ENCODE data around the gene PLOD1. TPM values are rescaled to one million over a fixed set of nuclear protein-coding genes. Genes with fewer than 3 reads are reported as not detected.
"Not testable (repeated sequence)": the region's sequence is repeated elsewhere in the genome, so short reads cannot be mapped to it uniquely, and the experiment has no call there.

PLOD1 gene
- total RNA-seq, 2 experiments from 2014 or later, result 15.7 to 16.5 TPM

GRCh38 chr1:12006167-12006921, 71.8 kb downstream of the PLOD1 start:
- Mint-ChIP-seq H3K4me1 (peaks cover 35% of the 10 kb centered on the region), H3K9me3 (no peaks in the 10 kb centered on the region), H3K27ac (no peak overlapping the region), H3K36me3 (ENCODE audit: low read depth) (peaks cover 92% of the 10 kb centered on the region), H3K27me3 (no peaks in the 10 kb centered on the region), H3K4me3 (no peak overlapping the region)
- ChIA-PET POLR2A (interaction anchor here (1.0 to 3.8 kb wide), 3 partner anchors 12 to 98 kb away, joined by 3 to 30 read pairs (median 4); no protein-coding TSS in a partner anchor), CTCF (interaction anchor here (0.6 kb wide), 1 partner anchor 140 kb away, joined by 4 read pairs; no protein-coding TSS in a partner anchor)
- no peak for DNase-seq

- H3K27me3 Mint-ChIP-seq, result no peaks in the 10 kb centered on the region
- H3K9me3 Mint-ChIP-seq, result no peaks in the 10 kb centered on the region
- ChIA-PET POLR2A (interaction anchor here (0.9 kb wide), 1 partner anchor 99 kb away, joined by 3 read pairs; no protein-coding TSS in a partner anchor), CTCF (no interaction called here)
- H3K27ac Mint-ChIP-seq, result no peak overlapping the region
- H3K4me3 Mint-ChIP-seq, result no peak overlapping the region
- no peak for DNase-seq
- H3K4me1 Mint-ChIP-seq, result peaks cover 38% of the 10 kb centered on the region
- H3K36me3 Mint-ChIP-seq (ENCODE audit: low read depth), result peaks cover 92% of the 10 kb centered on the region
Measured at GRCh38 chr1:12007204-12007603, 72.7 kb downstream of the PLOD1 start.

- peaks cover 48% of the 10 kb centered on the region for H3K4me1 Mint-ChIP-seq
Measured at GRCh38 chr1:12008355-12008754, 73.8 kb downstream of the PLOD1 start.

GRCh38 chr1:12009318-12009947, 74.9 kb downstream of the PLOD1 start:
- Mint-ChIP-seq H3K4me3 (no peak overlapping the region), H3K36me3 (ENCODE audit: low read depth) (peaks cover 87% of the 10 kb centered on the region), H3K27me3 (no peaks in the 10 kb centered on the region), H3K27ac (no peak overlapping the region), H3K4me1 (peaks cover 55% of the 10 kb centered on the region), H3K9me3 (no peaks in the 10 kb centered on the region)
- DNase-seq, result no peak
- ChIA-PET POLR2A (interaction anchor here (1.8 to 6.5 kb wide), 2 partner anchors 9 to 101 kb away, joined by 4 to 66 read pairs; no protein-coding TSS in a partner anchor), CTCF (interaction anchor here (0.6 to 1.9 kb wide), 2 partner anchors 9 to 263 kb away, joined by 3 to 6 read pairs; partner anchors contain the start of gene MIIP)

More at GRCh38 chr1:12008355-12008754, 73.8 kb downstream of the PLOD1 start:
- H3K27me3 Mint-ChIP-seq, H3K27ac Mint-ChIP-seq, H3K9me3 Mint-ChIP-seq, CTCF ChIA-PET, DNase-seq, H3K4me3 Mint-ChIP-seq, POLR2A ChIA-PET: not testable (repeated sequence)
- H3K36me3 Mint-ChIP-seq (ENCODE audit: low read depth), result peaks cover 92% of the 10 kb centered on the region

- peaks cover 52% of the 10 kb centered on the region for H3K4me1 Mint-ChIP-seq
- H3K36me3 Mint-ChIP-seq (ENCODE audit: low read depth), result peaks cover 75% of the 10 kb centered on the region
- H3K27me3 Mint-ChIP-seq, result no peaks in the 10 kb centered on the region
- H3K27ac Mint-ChIP-seq, result peak overlapping the region; percentile 95
- H3K9me3 Mint-ChIP-seq, result no peaks in the 10 kb centered on the region
- ChIA-PET POLR2A (interaction anchor here (0.8 to 6.5 kb wide), 4 partner anchors 8 to 102 kb away, joined by 3 to 66 read pairs (median 4); partner anchors contain the start of gene MFN2), CTCF (interaction anchor here (1.4 to 1.9 kb wide), 2 partner anchors 8 to 12 kb away, joined by 3 to 6 read pairs; partner anchors contain the start of gene MIIP)
- DNase-seq, result no peak
- no peak overlapping the region for H3K4me3 Mint-ChIP-seq
Measured at GRCh38 chr1:12010746-12011570, 76.4 kb downstream of the PLOD1 start.

- CTCF ChIA-PET, result interaction anchor here (1.4 kb wide), 1 partner anchor 13 kb away, joined by 3 read pairs; no protein-coding TSS in a partner anchor
- Mint-ChIP-seq H3K9me3 (no peaks in the 10 kb centered on the region), H3K4me3 (no peak overlapping the region), H3K36me3 (ENCODE audit: low read depth) (peaks cover 68% of the 10 kb centered on the region), H3K27ac (peak overlapping the region; percentile 95), H3K27me3 (no peaks in the 10 kb centered on the region), H3K4me1 (peaks cover 57% of the 10 kb centered on the region)
- no peak for DNase-seq
- POLR2A ChIA-PET, result interaction anchor here (0.6 to 6.5 kb wide), 2 partner anchors 52 to 103 kb away, joined by 3 to 66 read pairs; no protein-coding TSS in a partner anchor
Measured at GRCh38 chr1:12011998-12012397, 77.5 kb downstream of the PLOD1 start.

DNA sequence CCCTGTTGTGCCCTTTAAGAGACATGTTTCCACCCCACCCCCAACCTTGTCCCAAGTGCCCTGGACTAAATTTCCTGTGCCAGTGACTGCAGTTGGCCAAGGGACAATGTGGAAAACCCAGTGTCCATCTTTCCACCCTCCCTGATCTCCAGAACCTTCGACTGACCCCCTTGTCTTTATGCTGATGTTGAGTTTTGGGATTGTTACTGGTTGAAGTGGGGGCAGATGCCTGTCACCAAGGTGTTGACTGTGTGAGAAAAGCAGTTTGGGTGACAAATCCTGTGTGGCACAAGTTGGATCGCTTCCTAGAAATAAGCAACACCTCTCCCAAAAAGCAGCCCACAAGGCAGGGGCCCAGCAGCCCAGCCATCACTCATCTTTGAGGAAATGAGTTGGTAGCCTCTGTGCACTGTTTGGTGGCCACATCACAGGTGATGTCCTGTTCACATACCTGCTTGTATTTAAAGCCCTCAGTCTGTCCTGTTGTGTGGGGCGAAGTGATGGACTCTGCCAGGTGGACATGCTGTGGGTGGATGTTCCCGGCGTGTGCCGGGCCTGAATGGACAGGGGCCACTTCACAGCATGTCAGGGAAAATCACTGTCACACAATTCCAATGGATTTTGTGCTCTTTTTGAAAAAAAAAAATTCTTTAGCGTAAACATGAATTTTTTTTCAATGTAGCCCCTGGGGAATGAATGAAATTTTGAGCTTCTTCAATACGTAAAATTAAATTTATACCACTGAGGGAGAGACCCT, 78.2 kb downstream of the PLOD1 start:
- H3K4me3 Mint-ChIP-seq, result no peak overlapping the region
- H3K4me1 Mint-ChIP-seq, result peaks cover 58% of the 10 kb centered on the region
- peak; percentile 38 for DNase-seq
- H3K27me3 Mint-ChIP-seq, result no peaks in the 10 kb centered on the region
- no peaks in the 10 kb centered on the region for H3K9me3 Mint-ChIP-seq
- ChIA-PET CTCF (interaction anchor here (1.4 kb wide), 1 partner anchor 14 kb away, joined by 3 read pairs; no protein-coding TSS in a partner anchor), POLR2A (interaction anchor here (0.6 to 6.5 kb wide), 6 partner anchors 9 to 605 kb away, joined by 3 to 66 read pairs (median 3); partner anchors contain the start of genes DHRS3 and MFN2)
- peaks cover 61% of the 10 kb centered on the region for H3K36me3 Mint-ChIP-seq (ENCODE audit: low read depth)
- H3K27ac Mint-ChIP-seq, result peak overlapping the region; percentile 95

- peak; percentile 46 for DNase-seq
- H3K4me3 Mint-ChIP-seq, result peak overlapping the region; percentile 25
- ChIA-PET CTCF (no interaction called here), POLR2A (interaction anchor here (6.5 kb wide), 1 partner anchor 105 kb away, joined by 66 read pairs; no protein-coding TSS in a partner anchor)
- no peaks in the 10 kb centered on the region for H3K9me3 Mint-ChIP-seq
- peaks cover 65% of the 10 kb centered on the region for H3K4me1 Mint-ChIP-seq
- peaks cover 53% of the 10 kb centered on the region for H3K36me3 Mint-ChIP-seq (ENCODE audit: low read depth)
- peak overlapping the region; percentile 95 for H3K27ac Mint-ChIP-seq
- H3K27me3 Mint-ChIP-seq, result no peaks in the 10 kb centered on the region
Measured at GRCh38 chr1:12014141-12014991, 79.8 kb downstream of the PLOD1 start.

DNA sequence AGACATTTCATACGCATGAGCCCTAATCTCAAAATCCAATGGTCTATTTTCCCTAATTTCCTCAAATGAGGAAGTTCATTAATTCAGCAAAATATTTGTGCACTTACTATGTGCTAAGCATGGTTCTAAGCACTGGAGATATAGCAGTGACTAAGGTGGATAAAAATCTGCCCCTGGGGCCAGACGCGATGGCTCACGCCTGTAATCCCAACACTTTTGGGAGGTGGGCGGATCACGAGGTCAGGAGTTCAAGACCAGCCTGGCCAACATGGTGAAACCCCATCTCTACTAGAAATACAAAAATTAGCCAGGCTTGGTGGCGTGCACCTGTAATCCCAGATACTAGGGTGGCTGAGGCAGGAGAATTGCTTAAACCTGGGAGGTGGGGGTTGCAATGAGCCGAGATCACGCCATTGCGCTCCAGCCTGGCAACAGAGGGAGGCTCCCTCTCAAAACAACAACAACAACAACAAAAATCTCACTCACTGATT, 80.5 kb downstream of the PLOD1 start:
- peak overlapping the region; percentile 95 for H3K27ac Mint-ChIP-seq
- POLR2A ChIA-PET, result interaction anchor here (6.5 kb wide), 1 partner anchor 106 kb away, joined by 66 read pairs; no protein-coding TSS in a partner anchor

GRCh38 chr1:12015499-12015898, 81.0 kb downstream of the PLOD1 start:
- ChIA-PET POLR2A (interaction anchor here (0.9 to 6.9 kb wide), 2 partner anchors 41 to 106 kb away, joined by 3 to 124 read pairs; no protein-coding TSS in a partner anchor), CTCF (no interaction called here)
- no peak overlapping the region for H3K4me3 Mint-ChIP-seq
- no peaks in the 10 kb centered on the region for H3K27me3 Mint-ChIP-seq
- H3K4me1 Mint-ChIP-seq, result peaks cover 67% of the 10 kb centered on the region
- peaks cover 50% of the 10 kb centered on the region for H3K36me3 Mint-ChIP-seq (ENCODE audit: low read depth)
- H3K9me3 Mint-ChIP-seq, result no peaks in the 10 kb centered on the region
- peak overlapping the region; percentile 95 for H3K27ac Mint-ChIP-seq
- DNase-seq, result no peak

More for the DNA sequence above, 80.5 kb downstream of the PLOD1 start:
- H3K36me3 Mint-ChIP-seq (ENCODE audit: low read depth), result peaks cover 50% of the 10 kb centered on the region
- CTCF ChIA-PET, result no interaction called here
- no peaks in the 10 kb centered on the region for H3K9me3 Mint-ChIP-seq
- H3K4me1 Mint-ChIP-seq, result peaks cover 65% of the 10 kb centered on the region
- no peak overlapping the region for H3K4me3 Mint-ChIP-seq
- no peak for DNase-seq
- H3K27me3 Mint-ChIP-seq, result no peaks in the 10 kb centered on the region

- no peak overlapping the region for H3K4me3 Mint-ChIP-seq
- no peak for DNase-seq
- peak overlapping the region; percentile 73 for H3K27ac Mint-ChIP-seq
- peaks cover 68% of the 10 kb centered on the region for H3K4me1 Mint-ChIP-seq
- peaks cover 44% of the 10 kb centered on the region for H3K36me3 Mint-ChIP-seq (ENCODE audit: low read depth)
- H3K9me3 Mint-ChIP-seq, result no peaks in the 10 kb centered on the region
- no peaks in the 10 kb centered on the region for H3K27me3 Mint-ChIP-seq
- POLR2A ChIA-PET, result interaction anchor here (0.5 to 6.9 kb wide), 3 partner anchors 10 to 107 kb away, joined by 3 to 124 read pairs (median 3); no protein-coding TSS in a partner anchor
- CTCF ChIA-PET, result interaction anchor here (0.7 kb wide), 1 partner anchor 107 kb away, joined by 3 read pairs; no protein-coding TSS in a partner anchor
Measured at GRCh38 chr1:12016182-12016581, 81.7 kb downstream of the PLOD1 start.

Data from activated CD4-positive, alpha-beta memory T cell treated with anti-CD3 and anti-CD28 coated beads, Interleukin-2, amount 10 ng/mL, durations not matched to agents 7 days and 5 days (primary cell).